CD14-positive monocyte (primary cell): ENCODE data around the gene ARHGAP32. TPM values are rescaled to one million over a fixed set of nuclear protein-coding genes. Genes with fewer than 3 reads are reported as not detected.

Experiments used
- DNase-seq, 3 donors: peaks; one replicate each; pipeline ENCODE4 v3.0.0-alpha.2; 2011 to 2022
- H2AFZ ChIP-seq: 2 replicates; pipeline ENCODE4 v1.6.0; 2012; ENCODE audit warnings: mild to moderate bottlenecking, low read depth, low read length, inconsistent platforms; ENCODE audit not compliant: insufficient read depth, poor library complexity, severe bottlenecking
- H3K27ac ChIP-seq, 2 donors: 1 replicate in 1 of 2; 2 replicates in 1 of 2; pipeline ENCODE4 v1.5.1; 2012 to 2013; ENCODE audit warnings: low read length in 2 of 2, control low read depth in 1 of 2, inconsistent platforms in 1 of 2, low read depth in 1 of 2, mild to moderate bottlenecking in 1 of 2
- H3K27me3 ChIP-seq, 2 donors: one replicate each; pipeline versions ENCODE4 v1.6.0 to v1.6.1; 2011 to 2013; ENCODE audit warnings: low read length in 2 of 2; ENCODE audit not compliant: control insufficient read depth in 2 of 2, insufficient read depth in 2 of 2
- H3K36me3 ChIP-seq, 2 donors: replicated peaks in 1 of 2; 1 replicate in 1 of 2; 2 replicates in 1 of 2; pipeline versions ENCODE4 v1.5.1 to v1.6.1; 2012 to 2013; ENCODE audit warnings: low read length in 2 of 2, control low read depth in 1 of 2, inconsistent platforms in 1 of 2, mild to moderate bottlenecking in 1 of 2; ENCODE audit not compliant: insufficient read depth in 2 of 2, control insufficient read depth in 1 of 2
- H3K4me1 ChIP-seq, 2 donors: 1 replicate in 1 of 2; 2 replicates in 1 of 2; pipeline versions ENCODE4 v1.5.1 to v1.6.1; 2012 to 2013; ENCODE audit warnings: low read length in 2 of 2, control low read depth in 1 of 2, inconsistent platforms in 1 of 2, mild to moderate bottlenecking in 1 of 2, moderate library complexity in 1 of 2; ENCODE audit not compliant: insufficient read depth in 2 of 2, control insufficient read depth in 1 of 2
- H3K4me2 ChIP-seq: replicated peaks from 2 replicates; pipeline ENCODE3; 2012; ENCODE audit warnings: low read length, moderate library complexity, mild to moderate bottlenecking; ENCODE audit not compliant: poor library complexity, severe bottlenecking; ENCODE audit errors: extremely low read depth
- H3K4me3 ChIP-seq, 3 experiments: fragments of 200-600 bp in 1 of 3; sonication (generic) in 1 of 3; replicated peaks in 1 of 3; 1 replicate in 2 of 3; 2 replicates in 1 of 3; pipeline ENCODE4 v1.5.1; 2011 to 2013; ENCODE audit warnings: low read length in 3 of 3, mild to moderate bottlenecking in 3 of 3, control low read depth in 2 of 3, low read depth in 2 of 3, inconsistent platforms in 1 of 3, moderate library complexity in 1 of 3
- H3K79me2 ChIP-seq: 2 replicates; pipeline ENCODE4 v1.6.0; 2012; ENCODE audit warnings: mild to moderate bottlenecking, control low read depth, inconsistent platforms, low read length, moderate library complexity; ENCODE audit not compliant: insufficient read depth
- H3K9ac ChIP-seq: 2 replicates; pipeline ENCODE4 v1.6.0; 2017; ENCODE audit warnings: low read length, mild to moderate bottlenecking; ENCODE audit not compliant: insufficient read depth, poor library complexity, severe bottlenecking
- H3K9me3 ChIP-seq, 2 donors: replicated peaks in 1 of 2; 1 replicate in 1 of 2; 2 replicates in 1 of 2; pipeline versions ENCODE4 v1.5.1 to v1.6.1; 2012 to 2013; ENCODE audit warnings: low read length in 2 of 2, control low read depth in 1 of 2; ENCODE audit not compliant: control insufficient read depth in 1 of 2, insufficient read depth in 1 of 2
- H4K20me1 ChIP-seq: 2 replicates; pipeline ENCODE4 v1.6.0; 2012; ENCODE audit warnings: mild to moderate bottlenecking, low read length, control low read depth, moderate library complexity; ENCODE audit not compliant: insufficient read depth
- H3K27ac Mint-ChIP-seq, 7 donors: one replicate each; pipeline ENCODE4 v1.8.0; 2020; ENCODE audit warnings: mild to moderate bottlenecking in 7 of 7, mixed read lengths in 7 of 7, moderate library complexity in 6 of 7, inconsistent platforms in 2 of 7
- H3K27me3 Mint-ChIP-seq, 3 donors: one replicate each; pipeline ENCODE4 v1.8.0; 2021 to 2022; ENCODE audit warnings: low read depth in 3 of 3, mild to moderate bottlenecking in 3 of 3, mixed read lengths in 3 of 3, moderate library complexity in 3 of 3, inconsistent platforms in 1 of 3
- H3K36me3 Mint-ChIP-seq, 2 donors: one replicate each; pipeline ENCODE4 v1.8.0; 2020; ENCODE audit warnings: mixed read lengths in 2 of 2, inconsistent platforms in 1 of 2, mild to moderate bottlenecking in 1 of 2
- H3K4me1 Mint-ChIP-seq: one replicate; pipeline ENCODE4 v1.8.0; 2020; ENCODE audit warnings: mild to moderate bottlenecking, mixed read lengths
- H3K4me3 Mint-ChIP-seq, 2 donors: one replicate each; pipeline ENCODE4 v1.8.0; 2020; ENCODE audit warnings: mild to moderate bottlenecking in 2 of 2, mixed read lengths in 2 of 2, moderate library complexity in 1 of 2
- H3K9me3 Mint-ChIP-seq, 7 donors: one replicate each; pipeline ENCODE4 v1.8.0; 2020 to 2022; ENCODE audit warnings: mixed read lengths in 7 of 7, mild to moderate bottlenecking in 6 of 7, moderate library complexity in 6 of 7, inconsistent platforms in 2 of 7
- WGBS: methylation state at CpG from one replicate; pipeline ENCODE4 v1.1.5; 2013; ENCODE audit warnings: missing lambda C conversion rate; ENCODE audit not compliant: insufficient coverage; 5-methylcytosine and 5-hydroxymethylcytosine counted together
- intact Hi-C, 2 donors: fragments of 100-400 bp; cut with micrococcal nuclease; formaldehyde crosslinking; loops; one replicate each; pipeline versions ENCODE4 v1.15.0 to v1.15.1; 2023
- polyA plus RNA-seq, 3 donors: library from polyadenylated mRNA; depleted of rRNA in 1 of 3; unstranded in 2 of 3; stranded (reverse) in 1 of 3; fragments of 300-500 nt in 2 of 3; fragments of >200 nt in 1 of 3; fragmentation: Illumina TruSeq in 2 of 3; gene quantifications; 1 replicate in 2 of 3; 2 replicates in 1 of 3; pipeline ENCODE4 v1.2.3, GENCODE V29; 2012 to 2021
- TF ChIP-seq, protein P1 (sequence below): fragments of 200-600 bp; IDR thresholded peaks from one replicate; pipeline ENCODE4 v1.8.0; 2022; ENCODE audit warnings: antibody characterized with exemption, mild to moderate bottlenecking

ARHGAP32 gene
- polyA plus RNA-seq, 3 donors: 0.13 to 3.4 (median 0.72) TPM

DNA sequence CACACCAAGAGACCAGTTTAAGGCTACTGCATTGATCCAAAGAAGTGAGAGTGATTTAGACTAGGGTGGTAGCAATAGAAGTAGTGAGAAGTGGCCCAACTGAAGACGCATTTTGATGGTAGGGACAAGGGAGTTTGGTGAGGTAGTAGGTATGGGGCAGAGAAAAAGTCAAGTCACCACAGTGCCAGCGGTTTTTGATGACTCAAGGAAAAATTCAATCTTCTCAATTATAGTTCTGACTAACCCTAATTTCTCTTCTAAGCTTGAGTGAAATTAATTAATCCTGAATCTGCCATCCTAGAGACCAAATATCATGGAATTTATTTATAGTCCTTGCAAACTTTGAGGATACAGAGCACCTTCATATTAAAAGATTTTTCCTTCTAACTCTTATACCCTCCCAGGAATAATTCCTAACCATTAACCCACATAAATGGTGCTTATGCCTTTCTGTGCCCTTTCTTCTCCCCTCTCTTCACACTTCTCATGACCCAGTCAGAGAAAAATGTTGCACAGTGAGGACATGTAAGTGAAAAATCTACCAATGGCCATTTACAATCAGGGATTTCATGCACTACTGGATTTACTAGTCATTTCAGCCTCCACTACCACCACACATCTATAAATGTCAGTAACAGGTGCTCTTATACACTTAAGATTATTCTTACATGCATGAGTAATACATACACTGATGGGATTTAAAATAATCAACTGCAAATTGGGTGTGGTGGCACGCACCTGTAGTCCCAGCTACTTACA, 45.9 kb upstream of the ARHGAP32 start:
- no peak overlapping the region for H3K27ac ChIP-seq
- no peaks in the 10 kb centered on the region for H3K4me1 ChIP-seq
- H2AFZ ChIP-seq: no peak overlapping the region
- Mint-ChIP-seq H3K36me3 (peaks cover 4 to 12% of the 10 kb centered on the region in 2 donors), H3K4me3 (no peak overlapping the region), H3K27me3 (peaks cover 0 to 2% (median 0%) of the 10 kb centered on the region in 3 donors), H3K9me3 (peaks cover 0 to 3% (median 1%) of the 10 kb centered on the region in 7 donors), H3K27ac (peak overlapping the region in 2 of 7 donors; percentile 1 to 10), H3K4me1 (peaks cover 5% of the 10 kb centered on the region)
- 100% methylated on average over 1 of the region's 3 CpGs for WGBS
- no peaks in the 10 kb centered on the region for H3K36me3 ChIP-seq
- intact Hi-C loops: no loop called here
- no peak for DNase-seq
- no peaks in the 10 kb centered on the region for H3K27me3 ChIP-seq
- H4K20me1 ChIP-seq: no peaks in the 10 kb centered on the region
- TF ChIP-seq, protein P1, sequence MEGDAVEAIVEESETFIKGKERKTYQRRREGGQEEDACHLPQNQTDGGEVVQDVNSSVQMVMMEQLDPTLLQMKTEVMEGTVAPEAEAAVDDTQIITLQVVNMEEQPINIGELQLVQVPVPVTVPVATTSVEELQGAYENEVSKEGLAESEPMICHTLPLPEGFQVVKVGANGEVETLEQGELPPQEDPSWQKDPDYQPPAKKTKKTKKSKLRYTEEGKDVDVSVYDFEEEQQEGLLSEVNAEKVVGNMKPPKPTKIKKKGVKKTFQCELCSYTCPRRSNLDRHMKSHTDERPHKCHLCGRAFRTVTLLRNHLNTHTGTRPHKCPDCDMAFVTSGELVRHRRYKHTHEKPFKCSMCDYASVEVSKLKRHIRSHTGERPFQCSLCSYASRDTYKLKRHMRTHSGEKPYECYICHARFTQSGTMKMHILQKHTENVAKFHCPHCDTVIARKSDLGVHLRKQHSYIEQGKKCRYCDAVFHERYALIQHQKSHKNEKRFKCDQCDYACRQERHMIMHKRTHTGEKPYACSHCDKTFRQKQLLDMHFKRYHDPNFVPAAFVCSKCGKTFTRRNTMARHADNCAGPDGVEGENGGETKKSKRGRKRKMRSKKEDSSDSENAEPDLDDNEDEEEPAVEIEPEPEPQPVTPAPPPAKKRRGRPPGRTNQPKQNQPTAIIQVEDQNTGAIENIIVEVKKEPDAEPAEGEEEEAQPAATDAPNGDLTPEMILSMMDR: no peak
- H3K4me3 ChIP-seq: no peak overlapping the region
- no peak overlapping the region for H3K9ac ChIP-seq
- no peak overlapping the region for H3K4me2 ChIP-seq
- H3K9me3 ChIP-seq: no peaks in the 10 kb centered on the region
- H3K79me2 ChIP-seq: no peaks in the 10 kb centered on the region

DNA sequence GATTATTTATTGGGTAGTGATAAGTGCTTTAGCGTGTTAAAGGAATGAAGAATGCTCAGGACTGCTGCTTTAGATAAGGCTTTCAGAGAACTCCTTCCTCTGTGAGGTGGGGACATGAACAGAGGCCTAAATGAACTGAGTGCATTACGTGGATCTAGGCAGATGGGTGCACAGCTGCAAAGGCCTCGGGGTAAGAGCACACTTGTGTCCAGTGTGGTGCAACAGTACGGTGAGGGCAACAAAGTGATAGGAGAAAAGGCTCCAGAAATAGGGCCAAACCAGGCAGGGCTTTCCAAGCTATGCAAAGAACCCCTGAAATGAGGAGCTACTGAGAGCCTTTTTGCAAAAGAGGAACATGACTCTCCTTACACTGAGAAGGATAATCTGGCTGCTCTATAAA, 45.3 kb upstream of the ARHGAP32 start:
- no peak for DNase-seq
- Mint-ChIP-seq H3K4me1 (no peaks in the 10 kb centered on the region), H3K4me3 (no peak overlapping the region), H3K27ac (peak overlapping the region in 1 of 7 donors; percentile 15), H3K36me3 (peaks cover 4 to 12% of the 10 kb centered on the region in 2 donors), H3K27me3 (peaks cover 0 to 2% (median 0%) of the 10 kb centered on the region in 3 donors), H3K9me3 (peaks cover 0 to 4% (median 2%) of the 10 kb centered on the region in 7 donors)
- no peaks in the 10 kb centered on the region for H3K79me2 ChIP-seq
- intact Hi-C loops: no loop called here
- no peaks in the 10 kb centered on the region for H3K9me3 ChIP-seq
- no peak overlapping the region for H2AFZ ChIP-seq
- TF ChIP-seq, protein P1: no peak
- no peaks in the 10 kb centered on the region for H3K4me1 ChIP-seq
- no peaks in the 10 kb centered on the region for H3K36me3 ChIP-seq
- H3K27ac ChIP-seq: no peak overlapping the region
- no peak overlapping the region for H3K4me3 ChIP-seq
- no peak overlapping the region for H3K4me2 ChIP-seq
- no peak overlapping the region for H3K9ac ChIP-seq
- no peaks in the 10 kb centered on the region for H3K27me3 ChIP-seq
- no peaks in the 10 kb centered on the region for H4K20me1 ChIP-seq
- 95% methylated on average over 3 of the region's 4 CpGs for whole genome bisulfite sequencing
